Measurements from ENCODE around the gene CRADD. TPM values are rescaled to one million over a fixed set of nuclear protein-coding genes. Genes with fewer than 3 reads are reported as not detected.

CRADD gene
- total and polyA plus RNA-seq, 10 of the 15 experiments (the other 5 are each of a cell fraction or from before 2014, with no cell fraction given) = 7.6 to 15.5 (median 11.7) TPM

- no peak overlapping the region for H3K27ac ChIP-seq (ENCODE audit: control insufficient read depth, insufficient read depth)
- no peak for DNase-seq (ENCODE audit: low read depth, low spot score)
- ChIA-PET SMC1A (ENCODE audit: uncharacterized antibody, unreplicated experiment) (interaction anchor here (0.9 to 3.0 kb wide), 9 partner anchors 12 to 240 kb away, joined by 3 to 14 read pairs (median 4); no protein-coding TSS in a partner anchor), RAD21 (ENCODE audit: unreplicated experiment) (interaction anchor here (1.2 to 2.6 kb wide), 3 partner anchors 174 to 755 kb away, joined by 3 to 16 read pairs (median 6); no protein-coding TSS in a partner anchor), CTCF (interaction anchor here (0.5 to 2.6 kb wide), 4 partner anchors 66 to 359 kb away, joined by 3 to 20 read pairs (median 10); no protein-coding TSS in a partner anchor), POLR2A (no interaction called here)
- H4K20me1 ChIP-seq (ENCODE audit: control insufficient read depth, insufficient read depth) = no peaks in the 10 kb centered on the region
- no peaks in the 10 kb centered on the region for H3K27me3 ChIP-seq (replicated peaks in 1 of 2; ENCODE audit: control insufficient read depth in 2 of 2, insufficient read depth in 2 of 2, low read length in 1 of 2)
- no peak for FAIRE-seq
- ATAC-seq = peak; percentile 99
- TF ChIP-seq SMARCA5 (IDR thresholded peaks at IDR 0.05) (0 out of 2 replicates have a peak, but pooled peaks have one; percentile 47), ZBED1 (IDR thresholded peaks at IDR 0.05; ENCODE audit: borderline replicate concordance) (no peak), SMAD1 (IDR thresholded peaks at IDR 0.05; ENCODE audit: low read depth, partially characterized antibody) (no peak), EGR1 (IDR thresholded peaks at IDR 0.05; ENCODE audit: borderline replicate concordance in 1 of 2, low read depth in 2 of 2, low read length in 2 of 2) (peak in 1 of 2 experiments; percentile 76; a peak in 1 of 3 replicates), CREB1 (IDR thresholded peaks at IDR 0.05; ENCODE audit: low read depth) (peak; percentile 75; the same call in 1 of the 2 replicates), RAD21 (IDR thresholded peaks at IDR 0.05; ENCODE audit: insufficient read depth, low read depth, low read length) (peak; percentile 84), TAF1 (IDR thresholded peaks at IDR 0.05; ENCODE audit: borderline replicate concordance, low read depth, low read length) (peak; percentile 36; the same call in 1 of the 2 replicates), BCLAF1 (IDR thresholded peaks at IDR 0.05) (no peak), SRF (IDR thresholded peaks at IDR 0.05; ENCODE audit: low read depth in 2 of 2, low read length in 2 of 2) (0 out of 4 replicates have a peak, but pooled peaks of 1 of the 2 experiments have one; percentile 12), YY1 (IDR thresholded peaks at IDR 0.05; ENCODE audit: low read depth, low read length) (peak; percentile 60; the same call in 1 of the 2 replicates), POLR2A (IDR thresholded peaks at IDR 0.05; ENCODE audit: low read depth, low read length) (peak; percentile 31; the same call in 1 of the 2 replicates), ATF7 (IDR thresholded peaks at IDR 0.05; ENCODE audit: low read depth) (no peak), RFX5 (IDR thresholded peaks at IDR 0.05; ENCODE audit: low read depth, low read length) (peak; percentile 62; the same call in 1 of the 2 replicates), IKZF1 (conservative IDR thresholded peaks at IDR 0.05) (peak; percentile 45), CREM (IDR thresholded peaks at IDR 0.05; ENCODE audit: low read depth) (peak; percentile 57), EED (IDR thresholded peaks at IDR 0.05; ENCODE audit: low read depth) (0 out of 2 replicates have a peak, but pooled peaks have one; percentile 30), SMC3 (IDR thresholded peaks at IDR 0.05; ENCODE audit: borderline replicate concordance, low read length) (peak; percentile 61)
- TF ChIP-seq, protein P1, sequence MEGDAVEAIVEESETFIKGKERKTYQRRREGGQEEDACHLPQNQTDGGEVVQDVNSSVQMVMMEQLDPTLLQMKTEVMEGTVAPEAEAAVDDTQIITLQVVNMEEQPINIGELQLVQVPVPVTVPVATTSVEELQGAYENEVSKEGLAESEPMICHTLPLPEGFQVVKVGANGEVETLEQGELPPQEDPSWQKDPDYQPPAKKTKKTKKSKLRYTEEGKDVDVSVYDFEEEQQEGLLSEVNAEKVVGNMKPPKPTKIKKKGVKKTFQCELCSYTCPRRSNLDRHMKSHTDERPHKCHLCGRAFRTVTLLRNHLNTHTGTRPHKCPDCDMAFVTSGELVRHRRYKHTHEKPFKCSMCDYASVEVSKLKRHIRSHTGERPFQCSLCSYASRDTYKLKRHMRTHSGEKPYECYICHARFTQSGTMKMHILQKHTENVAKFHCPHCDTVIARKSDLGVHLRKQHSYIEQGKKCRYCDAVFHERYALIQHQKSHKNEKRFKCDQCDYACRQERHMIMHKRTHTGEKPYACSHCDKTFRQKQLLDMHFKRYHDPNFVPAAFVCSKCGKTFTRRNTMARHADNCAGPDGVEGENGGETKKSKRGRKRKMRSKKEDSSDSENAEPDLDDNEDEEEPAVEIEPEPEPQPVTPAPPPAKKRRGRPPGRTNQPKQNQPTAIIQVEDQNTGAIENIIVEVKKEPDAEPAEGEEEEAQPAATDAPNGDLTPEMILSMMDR (IDR thresholded peaks at IDR 0.05 in 2 of 3, conservative IDR thresholded peaks at IDR 0.05 in 1 of 3; ENCODE audit: control insufficient read depth in 2 of 3, extremely low read depth in 1 of 3, insufficient read depth in 1 of 3, low read depth in 3 of 3, low read length in 3 of 3) = peak; percentile 28 to 58 (median 37); a peak in 4 of 6 replicates
- peak overlapping the region; percentile 59 for H3K9ac ChIP-seq (ENCODE audit: control insufficient read depth, insufficient read depth, low read length)
- H3K4me1 ChIP-seq (ENCODE audit: control insufficient read depth, insufficient read depth, low read length) = no peaks in the 10 kb centered on the region
- no TSS peak for BruUV-seq (replicated peaks)
- no peaks in the 10 kb centered on the region for H3K36me3 ChIP-seq (ENCODE audit: control insufficient read depth in 2 of 2, insufficient read depth in 2 of 2, low read length in 1 of 2)
- H3K79me2 ChIP-seq (ENCODE audit: control insufficient read depth, insufficient read depth, low read length) = no peaks in the 10 kb centered on the region
- intact Hi-C loops (cut with micrococcal nuclease; ENCODE audit: unreplicated experiment) = loop anchor here (1.0 to 2.0 kb wide), 2 partner anchors 173 to 240 kb away; no protein-coding TSS in a partner anchor
- in situ Hi-C loops (cut with MboI) = loop anchor here (5.0 kb wide), 1 partner anchor 175 kb away; no protein-coding TSS in a partner anchor
- peak overlapping the region; percentile 87 for H2AFZ ChIP-seq (ENCODE audit: control insufficient read depth, low read depth, low read length)
- peak overlapping the region; percentile 92 for H3K4me2 ChIP-seq (ENCODE audit: control insufficient read depth, insufficient read depth)
- no peaks in the 10 kb centered on the region; the same call in 2 of the 3 replicates for H3K9me3 ChIP-seq (replicated peaks; ENCODE audit: control insufficient read depth, insufficient read depth, low read length)
- 2% methylated on average over 43 of the region's 45 CpGs for WGBS (ENCODE audit: insufficient coverage, insufficient replicate concordance, low lambda C conversion rate, missing lambda C conversion rate)
- H3K4me3 ChIP-seq = peak overlapping the region; percentile 67
Measured at GRCh38 chr12:93742110-93742934, 65.1 kb downstream of the CRADD start.

Data from GM12878 (cell line).